Activated naive CD8-positive, alpha-beta T cell treated with anti-CD3 and anti-CD28 coated beads, Interleukin-2, amount 10 ng/mL, durations not matched to agents 7 days and 5 days (primary cell): ENCODE measurements around the gene CFAP92. TPM values are rescaled to one million over a fixed set of nuclear protein-coding genes. Genes with fewer than 3 reads are reported as not detected.

Experiments used
- ATAC-seq: fragments of 150-1000 bp; cut with Tn5 transposase; one replicate; pipeline ENCODE4 v1.10.0; 2021; ENCODE audit warnings: low read depth, moderate library complexity
- POLR2A ChIA-PET: fragments of 350-600 bp; sonication (Branson Sonifier 250); formaldehyde crosslinking; loops from one replicate; lab custom pipeline; 2021; ENCODE audit warnings: antibody characterized with exemption; lab: Charles Lee
- DNase-seq: peaks from one replicate; pipeline ENCODE4 v3.0.0; 2021
- H3K27ac Mint-ChIP-seq: one replicate; pipeline ENCODE4 v1.8.0; 2022; ENCODE audit warnings: mild to moderate bottlenecking, mixed read lengths
- H3K27me3 Mint-ChIP-seq: one replicate; pipeline ENCODE4 v1.8.0; 2022; ENCODE audit warnings: mild to moderate bottlenecking, moderate library complexity, mixed read lengths
- H3K36me3 Mint-ChIP-seq: one replicate; pipeline ENCODE4 v1.8.0; 2021; ENCODE audit warnings: mild to moderate bottlenecking, mixed read lengths
- H3K4me1 Mint-ChIP-seq: one replicate; pipeline ENCODE4 v1.8.0; 2021; ENCODE audit warnings: mixed read lengths
- H3K4me3 Mint-ChIP-seq: one replicate; pipeline ENCODE4 v1.8.0; 2022; ENCODE audit warnings: mild to moderate bottlenecking, moderate library complexity, mixed read lengths
- H3K9me3 Mint-ChIP-seq: one replicate; pipeline ENCODE4 v1.8.0; 2021; ENCODE audit warnings: mixed read lengths
- total RNA-seq, 2 experiments: library from RNA; stranded (reverse); gene quantifications; one replicate each; pipeline ENCODE4 v1.2.3, GENCODE V29; 2021

The CFAP92 gene
- total RNA-seq, 2 experiments from 2014 or later = 0.22 TPM; not detected in 1

GRCh38 chr3:128879125-128879969 lies 114.5 kb downstream of the CFAP92 start, which contains the start of gene ACAD9:
Gene ACAD9 (plus strand): TSS chr3:128879620. CDS start chr3:128879692, 72 bp downstream.
- Mint-ChIP-seq H3K4me3 (peak within 1 kb of the TSS; percentile 96), H3K27me3 (no peaks in the 10 kb centered on the region), H3K9me3 (no peaks in the 10 kb centered on the region), H3K27ac (peak within 1 kb of the TSS; percentile 92), H3K4me1 (peaks cover 46% of the 10 kb centered on the region), H3K36me3 (peaks cover 17% of the 10 kb centered on the region)
- DNase-seq (peak; percentile 99), ATAC-seq (peak; percentile 94)
- POLR2A ChIA-PET = interaction anchor here (0.6 to 5.2 kb wide), 19 partner anchors 10 to 437 kb away, joined by 3 to 36 read pairs (median 4); partner anchors contain the start of gene RPN1

GRCh38 chr3:128878556-128879124 lies 115.2 kb downstream of the CFAP92 start:
- ATAC-seq (peak; percentile 17), DNase-seq (no peak)
- Mint-ChIP-seq H3K4me1 (peaks cover 40% of the 10 kb centered on the region), H3K36me3 (peaks cover 17% of the 10 kb centered on the region), H3K9me3 (no peaks in the 10 kb centered on the region), H3K4me3 (peak overlapping the region; percentile 96), H3K27me3 (no peaks in the 10 kb centered on the region), H3K27ac (peak overlapping the region; percentile 92)
- POLR2A ChIA-PET = interaction anchor here (0.6 to 5.2 kb wide), 20 partner anchors 11 to 437 kb away, joined by 3 to 36 read pairs (median 4); partner anchors contain the start of genes COPG1, RAB43 and RPN1

- no peaks in the 10 kb centered on the region for H3K9me3 Mint-ChIP-seq
- no peaks in the 10 kb centered on the region for H3K27me3 Mint-ChIP-seq
- H3K36me3 Mint-ChIP-seq = peaks cover 17% of the 10 kb centered on the region
- H3K4me3 Mint-ChIP-seq = peak overlapping the region; percentile 96
- peak overlapping the region; percentile 92 for H3K27ac Mint-ChIP-seq
- DNase-seq = no peak
- peaks cover 40% of the 10 kb centered on the region for H3K4me1 Mint-ChIP-seq
- ATAC-seq = no peak
- POLR2A ChIA-PET = interaction anchor here (1.1 to 5.2 kb wide), 12 partner anchors 10 to 438 kb away, joined by 3 to 36 read pairs (median 4); partner anchors contain the start of genes COPG1, RAB43 and RPN1
Measured at GRCh38 chr3:128878011-128878457, 115.8 kb downstream of the CFAP92 start.

GRCh38 chr3:128875556-128876120 lies 118.2 kb downstream of the CFAP92 start:
- Mint-ChIP-seq H3K9me3 (no peaks in the 10 kb centered on the region), H3K27me3 (no peaks in the 10 kb centered on the region), H3K36me3 (peaks cover 7% of the 10 kb centered on the region), H3K27ac (peak overlapping the region; percentile 27), H3K4me1 (peaks cover 21% of the 10 kb centered on the region), H3K4me3 (no peak overlapping the region)
- ATAC-seq (peak; percentile 59), DNase-seq (peak; percentile 62)
- POLR2A ChIA-PET = interaction anchor here (1.2 kb wide), 1 partner anchor 47 kb away, joined by 8 read pairs; no protein-coding TSS in a partner anchor

- no peaks in the 10 kb centered on the region for H3K27me3 Mint-ChIP-seq
- H3K27ac Mint-ChIP-seq = no peak overlapping the region
- peaks cover 20% of the 10 kb centered on the region for H3K4me1 Mint-ChIP-seq
- H3K36me3 Mint-ChIP-seq = peaks cover 7% of the 10 kb centered on the region
- no peak overlapping the region for H3K4me3 Mint-ChIP-seq
- ATAC-seq (no peak), DNase-seq (no peak)
- no peaks in the 10 kb centered on the region for H3K9me3 Mint-ChIP-seq
- POLR2A ChIA-PET = interaction anchor here (0.5 to 1.2 kb wide), 3 partner anchors 49 to 164 kb away, joined by 4 to 8 read pairs (median 4); no protein-coding TSS in a partner anchor
Measured at GRCh38 chr3:128874481-128875180, 119.2 kb downstream of the CFAP92 start.

GRCh38 chr3:128873244-128874022 lies 120.4 kb downstream of the CFAP92 start:
- H3K27me3 Mint-ChIP-seq = no peaks in the 10 kb centered on the region
- no peak overlapping the region for H3K4me3 Mint-ChIP-seq
- ATAC-seq (no peak), DNase-seq (no peak)
- POLR2A ChIA-PET = no interaction called here
- H3K9me3 Mint-ChIP-seq = no peaks in the 10 kb centered on the region
- H3K4me1 Mint-ChIP-seq = peaks cover 16% of the 10 kb centered on the region
- no peak overlapping the region for H3K27ac Mint-ChIP-seq
- peaks cover 7% of the 10 kb centered on the region for H3K36me3 Mint-ChIP-seq

- no peak overlapping the region for H3K27ac Mint-ChIP-seq
- no peaks in the 10 kb centered on the region for H3K9me3 Mint-ChIP-seq
- POLR2A ChIA-PET = no interaction called here
- peaks cover 4% of the 10 kb centered on the region for H3K36me3 Mint-ChIP-seq
- no peaks in the 10 kb centered on the region for H3K27me3 Mint-ChIP-seq
- H3K4me1 Mint-ChIP-seq = peaks cover 11% of the 10 kb centered on the region
- ATAC-seq = no peak
- no peak for DNase-seq
- H3K4me3 Mint-ChIP-seq = no peak overlapping the region
Measured at GRCh38 chr3:128872744-128873143, 121.1 kb downstream of the CFAP92 start.

- ATAC-seq (no peak), DNase-seq (no peak)
- POLR2A ChIA-PET = no interaction called here
- Mint-ChIP-seq H3K4me1 (peaks cover 8% of the 10 kb centered on the region), H3K27ac (no peak overlapping the region), H3K9me3 (no peaks in the 10 kb centered on the region), H3K36me3 (peaks cover under 1% of the 10 kb centered on the region), H3K4me3 (no peak overlapping the region), H3K27me3 (no peaks in the 10 kb centered on the region)
Measured at GRCh38 chr3:128872282-128872681, 121.6 kb downstream of the CFAP92 start.

GRCh38 chr3:128870347-128870746 lies 123.5 kb downstream of the CFAP92 start:
- no peaks in the 10 kb centered on the region for H3K9me3 Mint-ChIP-seq
- no peak overlapping the region for H3K27ac Mint-ChIP-seq

GRCh38 chr3:128867200-128868125 lies 126.4 kb downstream of the CFAP92 start:
- POLR2A ChIA-PET = interaction anchor here (1.2 kb wide), 1 partner anchor 11 kb away, joined by 4 read pairs; the partner anchor contains the start of gene ACAD9
- Mint-ChIP-seq H3K27me3 (no peaks in the 10 kb centered on the region), H3K4me1 (peaks cover 2% of the 10 kb centered on the region), H3K36me3 (peaks cover 2% of the 10 kb centered on the region), H3K4me3 (no peak overlapping the region), H3K9me3 (no peaks in the 10 kb centered on the region), H3K27ac (no peak overlapping the region)
- no peak for ATAC-seq
- DNase-seq = no peak

More at GRCh38 chr3:128870347-128870746, 123.5 kb downstream of the CFAP92 start:
- Mint-ChIP-seq H3K27me3 (no peaks in the 10 kb centered on the region), H3K4me1 (peaks cover under 1% of the 10 kb centered on the region), H3K36me3 (no peaks in the 10 kb centered on the region), H3K4me3 (no peak overlapping the region)
- DNase-seq (no peak), ATAC-seq (no peak)
- POLR2A ChIA-PET = interaction anchor here (0.8 kb wide), 1 partner anchor 189 kb away, joined by 3 read pairs; no protein-coding TSS in a partner anchor
